22Rv1 (cell line): ENCODE results near the gene PERM1.
A peak's percentile ranks its signal among the peaks of the same experiment; 100 is the strongest.
"Not testable (repeated sequence)": the region's sequence is repeated elsewhere in the genome, so short reads cannot be mapped to it uniquely, and the experiment has no call there.

Experiments used
- H3K27ac ChIP-seq: fragments of 450-650 bp; 2 replicates; pipeline ENCODE4 v1.5.1; 2017
- ZFX ChIP-seq: fragments of 450-650 bp; IDR thresholded peaks from 2 replicates; pipeline ENCODE4 v1.6.1; 2017; ENCODE audit warnings: antibody characterized with exemption, borderline replicate concordance
- TF ChIP-seq, protein P1 (sequence below): fragments of 450-650 bp; IDR thresholded peaks from 2 replicates; pipeline ENCODE4 v1.5.1; 2017; ENCODE audit warnings: mild to moderate bottlenecking

PERM1 gene

DNA sequence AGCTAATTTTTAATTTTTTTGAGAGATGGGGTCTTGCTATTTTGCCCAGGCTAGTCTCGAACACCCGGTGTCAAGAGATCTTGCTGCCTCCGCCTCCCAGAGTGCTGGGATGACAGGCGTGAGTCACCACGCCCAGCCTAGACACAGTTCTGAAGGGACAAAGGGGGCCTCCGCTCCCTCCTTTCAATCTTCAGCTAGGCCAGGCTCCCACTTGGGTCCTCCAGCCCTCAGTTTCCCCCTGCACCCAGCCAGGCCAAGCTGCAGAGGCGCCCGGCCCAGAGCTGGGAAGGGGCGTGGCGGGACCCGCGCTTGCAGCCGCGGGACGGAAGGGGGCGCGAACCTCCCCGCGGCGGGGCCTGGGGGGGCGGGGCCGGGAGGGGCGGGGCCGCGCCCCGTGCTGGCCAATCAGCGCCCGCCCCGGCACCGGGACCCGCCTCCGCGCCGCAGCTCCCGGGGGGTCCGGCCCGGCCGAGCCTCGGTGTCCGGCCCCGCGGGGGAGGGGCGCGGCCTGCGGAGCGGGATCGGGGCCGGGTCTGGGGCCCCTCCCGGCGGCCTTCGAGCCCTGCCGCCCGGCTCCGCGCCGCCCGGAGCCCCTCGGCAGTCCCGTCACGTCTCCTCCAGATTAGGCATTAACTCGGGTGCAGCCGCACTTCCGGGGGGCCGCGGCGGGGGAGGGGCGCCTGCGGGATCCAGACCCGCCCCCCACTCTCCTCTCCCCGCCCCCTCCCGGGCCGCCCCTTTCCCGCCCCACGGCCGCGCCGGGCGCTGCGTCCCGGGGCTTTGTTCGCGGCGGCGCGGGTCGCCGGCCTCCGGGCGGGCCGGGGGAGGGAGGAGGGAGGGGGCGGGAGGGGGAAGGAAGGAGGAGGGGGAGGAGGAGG, 37.5 kb upstream of the PERM1 start:
- no peak for TF ChIP-seq ZFX
- TF ChIP-seq, protein P1, sequence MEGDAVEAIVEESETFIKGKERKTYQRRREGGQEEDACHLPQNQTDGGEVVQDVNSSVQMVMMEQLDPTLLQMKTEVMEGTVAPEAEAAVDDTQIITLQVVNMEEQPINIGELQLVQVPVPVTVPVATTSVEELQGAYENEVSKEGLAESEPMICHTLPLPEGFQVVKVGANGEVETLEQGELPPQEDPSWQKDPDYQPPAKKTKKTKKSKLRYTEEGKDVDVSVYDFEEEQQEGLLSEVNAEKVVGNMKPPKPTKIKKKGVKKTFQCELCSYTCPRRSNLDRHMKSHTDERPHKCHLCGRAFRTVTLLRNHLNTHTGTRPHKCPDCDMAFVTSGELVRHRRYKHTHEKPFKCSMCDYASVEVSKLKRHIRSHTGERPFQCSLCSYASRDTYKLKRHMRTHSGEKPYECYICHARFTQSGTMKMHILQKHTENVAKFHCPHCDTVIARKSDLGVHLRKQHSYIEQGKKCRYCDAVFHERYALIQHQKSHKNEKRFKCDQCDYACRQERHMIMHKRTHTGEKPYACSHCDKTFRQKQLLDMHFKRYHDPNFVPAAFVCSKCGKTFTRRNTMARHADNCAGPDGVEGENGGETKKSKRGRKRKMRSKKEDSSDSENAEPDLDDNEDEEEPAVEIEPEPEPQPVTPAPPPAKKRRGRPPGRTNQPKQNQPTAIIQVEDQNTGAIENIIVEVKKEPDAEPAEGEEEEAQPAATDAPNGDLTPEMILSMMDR, result peak; percentile 89
- H3K27ac ChIP-seq, result peak overlapping the region; percentile 87

DNA sequence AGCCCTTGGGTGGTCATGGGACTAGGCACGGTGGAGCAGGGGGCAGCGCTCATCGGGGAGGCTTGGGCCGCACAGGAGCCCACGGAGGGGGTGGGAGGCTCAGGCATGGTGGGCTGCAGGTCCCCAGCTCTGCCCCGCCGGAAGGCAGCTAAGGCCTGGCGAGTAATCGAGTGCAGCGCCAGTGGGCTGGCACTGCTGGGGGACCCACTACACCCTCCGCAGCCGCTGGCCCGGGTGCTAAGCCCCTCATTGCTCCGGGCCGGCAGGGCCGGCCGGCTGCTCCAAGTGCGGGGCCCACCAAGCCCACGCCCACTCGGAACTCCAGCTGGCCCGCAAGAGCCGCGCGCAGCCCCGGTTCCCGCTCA, 36.4 kb upstream of the PERM1 start:
- H3K27ac ChIP-seq, result not testable (repeated sequence)

DNA sequence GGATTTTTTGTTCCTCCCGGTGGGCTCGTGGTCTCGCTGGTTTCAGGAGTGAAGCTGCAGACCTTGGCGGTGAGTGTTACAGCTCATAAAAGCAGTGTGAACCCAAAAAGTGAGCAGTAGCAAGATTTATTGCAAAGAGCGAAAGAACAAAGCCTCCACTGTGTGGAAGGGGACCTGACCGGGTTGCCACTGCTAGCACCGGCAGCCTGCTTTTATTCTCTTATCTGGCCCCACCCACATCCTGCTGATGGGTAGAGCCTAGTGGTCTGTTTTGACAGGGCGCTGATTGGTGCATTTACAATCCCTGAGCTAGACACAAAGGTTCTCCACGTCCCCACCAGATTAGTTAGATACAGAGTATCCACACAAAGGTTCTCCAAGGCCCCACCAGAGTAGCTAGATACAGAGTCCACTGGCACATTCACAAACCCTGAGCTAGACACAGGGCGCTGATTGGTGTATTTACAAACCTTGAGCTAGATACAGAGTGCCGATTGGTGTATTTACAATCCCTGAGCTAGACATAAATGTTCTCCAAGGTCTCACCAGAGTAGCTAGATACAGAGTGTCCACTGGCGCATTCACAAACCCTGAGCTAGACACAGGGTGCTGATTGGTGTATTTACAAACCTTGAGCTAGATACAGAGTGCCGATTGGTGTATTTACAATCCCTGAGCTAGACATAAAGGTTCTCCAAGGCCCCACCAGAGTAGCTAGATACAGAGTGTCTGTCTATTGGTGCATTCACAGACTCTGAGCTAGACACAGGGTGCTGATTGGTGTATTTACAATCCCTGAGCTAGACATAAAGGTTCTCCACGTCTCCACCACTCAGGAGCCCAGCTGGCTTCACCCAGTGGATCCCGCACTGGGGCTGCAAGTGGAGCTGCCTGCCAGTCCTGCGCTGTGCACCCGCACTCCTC, 35.8 kb upstream of the PERM1 start:
- peak overlapping the region; percentile 30; the same call in 1 of the 2 replicates for H3K27ac ChIP-seq

DNA sequence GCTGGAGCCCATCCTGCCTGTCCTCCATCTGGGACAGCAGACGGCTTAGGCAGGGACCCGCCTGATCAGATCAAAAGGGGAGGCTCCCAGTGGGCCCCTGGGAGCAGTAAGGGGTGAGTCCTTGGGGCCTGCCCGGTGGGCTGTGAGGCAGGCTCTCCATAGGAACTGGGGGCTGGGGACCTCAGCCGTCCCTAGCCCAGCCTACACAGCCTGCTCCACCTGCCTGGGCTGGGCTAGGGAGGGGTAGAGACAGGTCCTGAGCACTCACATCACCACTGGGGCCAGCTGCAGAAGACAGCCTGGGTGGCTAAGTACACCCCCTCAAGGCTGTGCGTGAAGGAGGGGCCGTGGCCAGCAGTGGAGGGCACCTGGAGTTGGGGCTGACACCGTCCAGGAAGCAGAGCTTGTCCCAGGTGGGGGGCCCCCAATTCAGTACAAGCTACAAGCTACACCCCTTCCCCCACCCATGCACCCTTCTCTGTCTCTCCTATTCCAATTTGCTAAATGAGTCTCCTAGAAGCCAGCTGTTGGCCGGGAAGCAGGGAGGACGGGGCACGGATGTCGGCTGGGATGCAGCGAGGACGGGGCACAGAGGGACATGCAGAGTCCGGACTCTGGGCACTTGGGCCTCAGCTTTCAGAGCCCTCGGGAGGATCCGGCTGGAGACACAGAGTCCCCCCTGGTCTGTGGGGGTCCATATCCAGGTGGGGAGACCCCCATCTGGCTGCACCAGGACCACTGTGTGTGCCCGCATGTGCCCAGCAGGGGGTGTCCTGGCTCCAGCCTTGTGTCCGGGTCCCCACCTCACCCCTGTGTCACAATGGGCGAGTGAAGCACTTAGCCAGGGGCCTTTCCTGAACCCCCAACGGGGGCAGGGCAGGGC, 33.1 kb upstream of the PERM1 start:
- H3K27ac ChIP-seq, result peak overlapping the region; percentile 94
- TF ChIP-seq, protein P1, result peak; percentile 36
- no peak for TF ChIP-seq ZFX

DNA sequence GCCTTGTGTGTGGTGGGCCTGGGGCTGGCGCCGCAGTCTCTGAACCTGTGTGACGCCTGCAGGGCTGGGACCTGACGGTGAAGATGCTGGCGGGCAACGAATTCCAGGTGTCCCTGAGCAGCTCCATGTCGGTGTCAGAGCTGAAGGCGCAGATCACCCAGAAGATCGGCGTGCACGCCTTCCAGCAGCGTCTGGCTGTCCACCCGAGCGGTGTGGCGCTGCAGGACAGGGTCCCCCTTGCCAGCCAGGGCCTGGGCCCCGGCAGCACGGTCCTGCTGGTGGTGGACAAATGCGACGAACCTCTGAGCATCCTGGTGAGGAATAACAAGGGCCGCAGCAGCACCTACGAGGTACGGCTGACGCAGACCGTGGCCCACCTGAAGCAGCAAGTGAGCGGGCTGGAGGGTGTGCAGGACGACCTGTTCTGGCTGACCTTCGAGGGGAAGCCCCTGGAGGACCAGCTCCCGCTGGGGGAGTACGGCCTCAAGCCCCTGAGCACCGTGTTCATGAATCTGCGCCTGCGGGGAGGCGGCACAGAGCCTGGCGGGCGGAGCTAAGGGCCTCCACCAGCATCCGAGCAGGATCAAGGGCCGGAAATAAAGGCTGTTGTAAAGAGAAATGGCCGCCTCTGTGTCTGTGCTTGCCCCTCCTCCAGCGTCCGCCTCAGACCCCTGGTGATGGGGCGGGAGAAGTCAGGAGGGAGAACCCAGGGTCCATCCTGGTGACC, 32.2 kb upstream of the PERM1 start:
- TF ChIP-seq, protein P1, result no peak
- no peak for TF ChIP-seq ZFX
- peak overlapping the region; percentile 94 for H3K27ac ChIP-seq

DNA sequence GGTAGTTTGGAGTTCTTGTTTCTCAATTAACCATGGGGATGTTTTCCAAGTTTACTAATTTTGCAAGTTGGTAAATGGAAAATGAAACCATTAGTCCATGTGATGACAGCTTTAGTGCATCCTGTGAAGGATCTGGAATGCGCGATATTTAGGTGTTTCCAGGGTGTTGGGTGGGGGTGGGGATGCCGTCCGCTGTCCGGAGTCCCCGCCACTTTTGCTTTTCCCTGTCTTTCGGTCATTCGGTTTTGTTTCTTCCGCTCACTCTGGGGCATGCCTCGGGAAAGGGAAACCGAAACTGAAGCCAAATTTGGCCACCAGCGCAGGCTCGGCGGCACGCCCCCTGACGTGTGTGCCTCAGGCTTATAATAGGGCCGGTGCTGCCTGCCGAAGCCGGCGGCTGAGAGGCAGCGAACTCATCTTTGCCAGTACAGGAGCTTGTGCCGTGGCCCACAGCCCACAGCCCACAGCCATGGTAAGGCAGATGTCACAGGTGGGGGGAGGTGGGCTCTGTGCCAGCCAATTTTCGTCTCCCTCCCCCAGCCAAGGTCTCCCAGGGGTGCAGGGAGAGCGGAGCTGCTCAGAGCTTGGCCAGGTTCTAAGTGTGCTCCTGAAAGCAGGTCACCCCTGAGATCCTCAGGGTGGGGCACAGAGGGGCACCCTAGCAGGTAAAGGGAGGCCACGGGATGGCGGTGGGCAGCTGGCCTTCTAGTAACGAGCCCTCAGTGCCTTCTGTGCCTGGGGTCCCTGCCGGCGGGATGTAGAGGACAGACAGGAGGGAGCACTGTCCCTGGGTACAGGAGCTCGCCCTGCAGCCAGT, 31.4 kb upstream of the PERM1 start, which contains the start of gene ISG15:
TSS of gene ISG15 (plus strand) at position 393 of the 817 bp plus-strand sequence. CDS start at position 470, 77 bp downstream.
- peak within 1 kb of the TSS; percentile 94 for H3K27ac ChIP-seq
- TF ChIP-seq ZFX, result no peak
- TF ChIP-seq, protein P1, result no peak

DNA sequence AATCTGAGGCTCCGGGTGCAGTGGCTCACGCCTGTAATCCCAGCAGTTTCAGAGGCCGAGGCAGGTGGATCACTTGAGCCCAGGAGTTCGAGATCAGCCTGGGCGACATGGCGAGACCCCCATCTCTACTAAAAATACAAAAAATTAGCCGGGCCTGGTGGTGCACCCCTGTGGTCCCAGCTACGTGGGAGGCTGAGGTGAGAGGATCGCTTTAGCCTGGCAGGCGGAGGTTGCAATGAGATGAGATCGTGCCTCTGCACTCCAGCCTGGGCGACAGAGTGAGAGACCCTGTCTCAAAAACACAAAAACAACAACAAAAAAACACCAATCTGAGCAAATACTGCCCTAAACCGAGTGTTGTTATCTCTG, 30.8 kb upstream of the PERM1 start:
- peak overlapping the region; percentile 94 for H3K27ac ChIP-seq
